MM.1S (cell line): ENCODE measurements around the gene SYPL2.

Source experiments
- DNase-seq: peaks from one replicate; pipeline ENCODE4 v3.0.0-alpha.2; 2015
- H2AFZ ChIP-seq: fragments of 300-600 bp; sonication (generic); 2 replicates; pipeline ENCODE4 v1.6.0; 2016; ENCODE audit warnings: antibody characterized with exemption, low read length
- H3F3A ChIP-seq: fragments of 300-600 bp; sonication (generic); 2 replicates; pipeline ENCODE4 v1.6.1; 2016; ENCODE audit warnings: mild to moderate bottlenecking, antibody characterized with exemption, low read length, moderate library complexity, mixed read lengths; ENCODE audit not compliant: insufficient read depth
- H3K27ac ChIP-seq: fragments of 300-600 bp; sonication (generic); 2 replicates; pipeline ENCODE4 v1.5.1; 2016; ENCODE audit warnings: mild to moderate bottlenecking, low read length
- H3K27me3 ChIP-seq: fragments of 300-600 bp; sonication (generic); replicated peaks from 2 replicates; pipeline ENCODE4 v1.6.0; 2016; ENCODE audit warnings: low read length; ENCODE audit not compliant: insufficient read depth
- H3K36me3 ChIP-seq: fragments of 300-600 bp; sonication (generic); replicated peaks from 2 replicates; pipeline ENCODE4 v1.6.1; 2016; ENCODE audit warnings: mild to moderate bottlenecking, low read length, mixed read lengths; ENCODE audit not compliant: insufficient read depth
- H3K4me1 ChIP-seq: fragments of 300-600 bp; sonication (generic); 2 replicates; pipeline ENCODE4 v1.6.1; 2016; ENCODE audit warnings: low read length, mixed read lengths
- H3K4me2 ChIP-seq: fragments of 300-600 bp; sonication (generic); 2 replicates; pipeline ENCODE4 v1.6.0; 2016; ENCODE audit warnings: low read depth, low read length
- H3K4me3 ChIP-seq: fragments of 300-600 bp; sonication (generic); 2 replicates; pipeline ENCODE4 v1.5.1; 2016; ENCODE audit warnings: low read length, mixed read lengths
- H3K79me2 ChIP-seq: fragments of 300-600 bp; sonication (generic); 2 replicates; pipeline ENCODE4 v1.6.1; 2016; ENCODE audit warnings: mixed run types, low read length, mixed read lengths
- H3K9ac ChIP-seq: fragments of 300-600 bp; sonication (generic); 2 replicates; pipeline ENCODE4 v1.6.1; 2016; ENCODE audit warnings: low read length, mixed read lengths
- H3K9me2 ChIP-seq: fragments of 300-600 bp; sonication (generic); replicated peaks from 2 replicates; pipeline ENCODE4 v1.6.1; 2016; ENCODE audit warnings: mild to moderate bottlenecking, low read length, mixed read lengths; ENCODE audit not compliant: insufficient read depth
- H3K9me3 ChIP-seq: fragments of 300-600 bp; sonication (generic); replicated peaks from 2 replicates; pipeline ENCODE4 v1.6.1; 2016; ENCODE audit warnings: mild to moderate bottlenecking, low read length, mixed read lengths; ENCODE audit not compliant: insufficient read depth
- H4K20me1 ChIP-seq: fragments of 300-600 bp; sonication (generic); 2 replicates; pipeline ENCODE4 v1.6.1; 2016; ENCODE audit warnings: mild to moderate bottlenecking, low read length, moderate library complexity, mixed read lengths; ENCODE audit not compliant: insufficient read depth
- CTCF ChIP-seq: fragments of 300-600 bp; sonication (generic); IDR thresholded peaks from 2 replicates; pipeline ENCODE4 v1.5.1; 2016; ENCODE audit warnings: antibody characterized with exemption, low read length, mixed read lengths
- EZH2 ChIP-seq: fragments of 300-600 bp; sonication (generic); optimal IDR thresholded peaks from 2 replicates; pipeline ENCODE3; 2017; ENCODE audit warnings: low read depth, mild to moderate bottlenecking, antibody characterized with exemption, low read length, mixed read lengths
- EZH2phosphoT487 ChIP-seq: fragments of 300-600 bp; sonication (generic); IDR thresholded peaks from 2 replicates; pipeline ENCODE4 v1.6.1; 2018; ENCODE audit warnings: antibody characterized with exemption, low read length

Gene SYPL2

GRCh38 chr1:109509176-109510134 lies 43.1 kb downstream of the SYPL2 start, which contains the start of gene AMIGO1:
Gene AMIGO1 (minus strand): TSS chr1:109509727. CDS start chr1:109508912, 815 bp downstream.
- Histone ChIP-seq H3K4me1 (no peaks in the 10 kb centered on the region), H3K36me3 (no peaks in the 10 kb centered on the region), H3K79me2 (no peaks in the 10 kb centered on the region), H3K9me2 (no peaks in the 10 kb centered on the region), H3K9ac (no peak within 1 kb of the TSS), H3K9me3 (no peaks in the 10 kb centered on the region), H3K4me3 (peak within 1 kb of the TSS; percentile 54; the same call in 1 of the 2 replicates), H4K20me1 (no peaks in the 10 kb centered on the region), H2AFZ (peak within 1 kb of the TSS; percentile 58; the same call in 1 of the 2 replicates), H3K27me3 (no peaks in the 10 kb centered on the region), H3K4me2 (peak within 1 kb of the TSS; percentile 60), H3F3A (no peaks in the 10 kb centered on the region), H3K27ac (no peak within 1 kb of the TSS)
- peak; percentile 43 for DNase-seq
- TF ChIP-seq EZH2, result no peak
- TF ChIP-seq CTCF, result no peak
- no peak for TF ChIP-seq EZH2phosphoT487

DNA sequence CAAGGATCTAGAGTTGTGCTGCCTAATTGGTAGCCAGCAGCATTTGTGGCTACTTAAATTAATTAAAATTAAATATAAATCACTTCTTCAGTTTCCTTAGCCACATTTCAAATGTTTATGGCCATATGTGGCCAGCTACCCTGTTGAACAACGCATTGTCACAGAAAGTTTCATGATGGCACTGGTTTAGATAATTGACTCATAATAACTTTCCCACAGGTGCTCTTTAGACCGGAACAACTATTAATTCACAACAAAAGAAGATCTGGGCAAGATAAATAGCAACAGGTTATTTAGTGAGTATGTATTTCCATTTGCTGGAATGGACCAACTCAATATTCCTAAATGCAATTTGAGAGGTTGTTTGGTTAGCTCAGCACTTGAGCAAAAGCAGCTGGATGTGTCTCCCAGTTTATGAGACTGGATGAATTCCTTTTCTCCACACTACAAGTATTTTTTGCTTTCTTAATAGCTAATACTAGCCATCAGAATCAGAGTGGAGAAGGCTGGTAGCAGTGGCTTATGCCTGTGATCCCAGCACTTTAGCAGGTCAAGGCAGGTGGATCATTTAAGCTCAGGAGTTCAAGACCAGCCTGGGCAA lies 46.9 kb downstream of the SYPL2 start:
- no peaks in the 10 kb centered on the region for H3K4me1 ChIP-seq
- no peak overlapping the region for H3K27ac ChIP-seq
- no peak for DNase-seq

DNA sequence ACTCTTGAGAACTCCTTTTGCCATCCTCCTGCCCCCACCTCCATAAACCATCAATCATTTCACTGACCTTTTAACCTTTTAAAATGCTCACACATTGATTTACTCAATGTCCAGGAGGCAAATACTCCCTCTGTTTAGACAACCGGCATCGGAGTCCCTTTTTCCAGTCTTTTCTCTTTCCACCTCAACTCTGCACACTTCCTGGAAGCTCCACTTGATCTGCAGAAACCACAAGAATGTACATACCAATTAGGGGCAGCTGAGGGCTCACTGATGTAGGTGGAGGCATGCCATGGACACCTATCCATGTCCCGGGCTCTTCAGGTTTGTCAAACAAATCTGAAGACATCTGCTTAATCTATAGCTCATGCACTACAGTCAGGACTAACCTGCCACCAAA lies 48.5 kb downstream of the SYPL2 start:
- Histone ChIP-seq H4K20me1 (no peaks in the 10 kb centered on the region), H3K36me3 (no peaks in the 10 kb centered on the region), H2AFZ (no peak overlapping the region), H3K4me3 (no peak overlapping the region), H3F3A (no peaks in the 10 kb centered on the region), H3K9me2 (no peaks in the 10 kb centered on the region), H3K27ac (no peak overlapping the region), H3K4me2 (no peak overlapping the region), H3K9me3 (no peaks in the 10 kb centered on the region), H3K27me3 (no peaks in the 10 kb centered on the region), H3K79me2 (no peaks in the 10 kb centered on the region), H3K4me1 (no peaks in the 10 kb centered on the region), H3K9ac (no peak overlapping the region)
- TF ChIP-seq EZH2 (no peak), EZH2phosphoT487 (no peak), CTCF (no peak)
- DNase-seq, result no peak

More for the DNA sequence above, 46.9 kb downstream of the SYPL2 start:
- no peak overlapping the region for H2AFZ ChIP-seq
- no peaks in the 10 kb centered on the region for H3K79me2 ChIP-seq
- H3K27me3 ChIP-seq, result no peaks in the 10 kb centered on the region
- no peaks in the 10 kb centered on the region for H3K9me2 ChIP-seq
- H4K20me1 ChIP-seq, result no peaks in the 10 kb centered on the region
- TF ChIP-seq CTCF (no peak), EZH2phosphoT487 (no peak), EZH2 (no peak)
- no peaks in the 10 kb centered on the region for H3F3A ChIP-seq
- no peaks in the 10 kb centered on the region for H3K9me3 ChIP-seq
- H3K36me3 ChIP-seq, result no peaks in the 10 kb centered on the region
- no peak overlapping the region for H3K4me3 ChIP-seq
- H3K9ac ChIP-seq, result no peak overlapping the region
- H3K4me2 ChIP-seq, result no peak overlapping the region
